Measurements from ENCODE around the gene FMNL2.
"Not testable (repeated sequence)": the region's sequence is repeated elsewhere in the genome, so short reads cannot be mapped to it uniquely, and the experiment has no call there.

The FMNL2 gene

GRCh38 chr2:152320814-152321213 lies 14.2 kb upstream of the FMNL2 start:
- H3K27ac ChIP-seq (ENCODE audit: low read depth, low read length, poor library complexity, severe bottlenecking): no peak overlapping the region

GRCh38 chr2:152322222-152322621 lies 12.8 kb upstream of the FMNL2 start:
- Histone ChIP-seq H3K36me3 (ENCODE audit: insufficient read depth, low read length) (no peaks in the 10 kb centered on the region), H4K20me1 (ENCODE audit: insufficient read depth, low read length) (no peaks in the 10 kb centered on the region), H3K4me3 (ENCODE audit: low read depth, low read length, poor library complexity, severe bottlenecking) (no peak overlapping the region), H3F3A (ENCODE audit: insufficient read depth, low read length) (no peaks in the 10 kb centered on the region), H3K9me2 (ENCODE audit: low read depth, low read length) (no peaks in the 10 kb centered on the region), H3K4me1 (ENCODE audit: insufficient read depth, low read length, severe bottlenecking) (no peaks in the 10 kb centered on the region), H3K9ac (ENCODE audit: low read length) (no peak overlapping the region), H3K9me3 (ENCODE audit: low read length) (no peaks in the 10 kb centered on the region), H2AFZ (ENCODE audit: low read length) (no peak overlapping the region), H3K27me3 (ENCODE audit: insufficient read depth, low read length) (no peaks in the 10 kb centered on the region), H3K79me2 (ENCODE audit: insufficient read depth, low read length) (no peaks in the 10 kb centered on the region), H3K4me2 (ENCODE audit: low read length) (no peak overlapping the region), H3K27ac (ENCODE audit: low read depth, low read length, poor library complexity, severe bottlenecking) (no peak overlapping the region)
- TF ChIP-seq CTCF (IDR thresholded peaks at IDR 0.05; ENCODE audit: low read length): no peak
- no peak for TF ChIP-seq EZH2 (IDR thresholded peaks at IDR 0.05; ENCODE audit: borderline replicate concordance, low read length)

More at GRCh38 chr2:152320814-152321213, 14.2 kb upstream of the FMNL2 start:
- no peaks in the 10 kb centered on the region for H3F3A ChIP-seq (ENCODE audit: insufficient read depth, low read length)
- H3K9me3 ChIP-seq (ENCODE audit: low read length): no peaks in the 10 kb centered on the region
- H3K4me3 ChIP-seq (ENCODE audit: low read depth, low read length, poor library complexity, severe bottlenecking): no peak overlapping the region
- H3K9me2 ChIP-seq (ENCODE audit: low read depth, low read length): no peaks in the 10 kb centered on the region
- no peaks in the 10 kb centered on the region for H4K20me1 ChIP-seq (ENCODE audit: insufficient read depth, low read length)
- TF ChIP-seq EZH2 (IDR thresholded peaks at IDR 0.05; ENCODE audit: borderline replicate concordance, low read length) (no peak), CTCF (IDR thresholded peaks at IDR 0.05; ENCODE audit: low read length) (no peak)
- H3K4me2 ChIP-seq (ENCODE audit: low read length): no peak overlapping the region
- no peaks in the 10 kb centered on the region for H3K4me1 ChIP-seq (ENCODE audit: insufficient read depth, low read length, severe bottlenecking)
- H3K36me3 ChIP-seq (ENCODE audit: insufficient read depth, low read length): no peaks in the 10 kb centered on the region
- H3K27me3 ChIP-seq (ENCODE audit: insufficient read depth, low read length): no peaks in the 10 kb centered on the region
- no peaks in the 10 kb centered on the region for H3K79me2 ChIP-seq (ENCODE audit: insufficient read depth, low read length)
- H2AFZ ChIP-seq (ENCODE audit: low read length): no peak overlapping the region
- H3K9ac ChIP-seq (ENCODE audit: low read length): no peak overlapping the region

- H3K9me2 ChIP-seq (ENCODE audit: low read depth, low read length); H3K36me3 ChIP-seq (ENCODE audit: insufficient read depth, low read length); H3K4me3 ChIP-seq (ENCODE audit: low read depth, low read length, poor library complexity, severe bottlenecking); H3F3A ChIP-seq (ENCODE audit: insufficient read depth, low read length); H3K9ac ChIP-seq (ENCODE audit: low read length); H3K79me2 ChIP-seq (ENCODE audit: insufficient read depth, low read length); H3K27me3 ChIP-seq (ENCODE audit: insufficient read depth, low read length); H3K27ac ChIP-seq (ENCODE audit: low read depth, low read length, poor library complexity, severe bottlenecking); H3K4me2 ChIP-seq (ENCODE audit: low read length); H2AFZ ChIP-seq (ENCODE audit: low read length); H4K20me1 ChIP-seq (ENCODE audit: insufficient read depth, low read length); H3K4me1 ChIP-seq (ENCODE audit: insufficient read depth, low read length, severe bottlenecking); H3K9me3 ChIP-seq (ENCODE audit: low read length): not testable (repeated sequence)
Observed at GRCh38 chr2:152325126-152325525, 9.8 kb upstream of the FMNL2 start.

- H3K79me2 ChIP-seq (ENCODE audit: insufficient read depth, low read length): no peaks in the 10 kb centered on the region
Observed at GRCh38 chr2:152326710-152327109, 8.3 kb upstream of the FMNL2 start.

More at GRCh38 chr2:152326710-152327109, 8.3 kb upstream of the FMNL2 start:
- Histone ChIP-seq H4K20me1 (ENCODE audit: insufficient read depth, low read length) (no peaks in the 10 kb centered on the region), H3F3A (ENCODE audit: insufficient read depth, low read length) (no peaks in the 10 kb centered on the region), H3K36me3 (ENCODE audit: insufficient read depth, low read length) (no peaks in the 10 kb centered on the region), H3K9ac (ENCODE audit: low read length) (no peak overlapping the region), H3K4me3 (ENCODE audit: low read depth, low read length, poor library complexity, severe bottlenecking) (no peak overlapping the region), H3K9me2 (ENCODE audit: low read depth, low read length) (no peaks in the 10 kb centered on the region), H3K27ac (ENCODE audit: low read depth, low read length, poor library complexity, severe bottlenecking) (no peak overlapping the region), H3K4me2 (ENCODE audit: low read length) (no peak overlapping the region), H3K27me3 (ENCODE audit: insufficient read depth, low read length) (no peaks in the 10 kb centered on the region), H3K9me3 (ENCODE audit: low read length) (no peaks in the 10 kb centered on the region), H3K4me1 (ENCODE audit: insufficient read depth, low read length, severe bottlenecking) (no peaks in the 10 kb centered on the region), H2AFZ (ENCODE audit: low read length) (no peak overlapping the region)
- TF ChIP-seq CTCF (IDR thresholded peaks at IDR 0.05; ENCODE audit: low read length): no peak
- no peak for TF ChIP-seq EZH2 (IDR thresholded peaks at IDR 0.05; ENCODE audit: borderline replicate concordance, low read length)
